VCaP (cell line): ENCODE measurements around the gene COA5.

Experiments used
- H3K27ac ChIP-seq: fragments of 450-650 bp; 2 replicates; pipeline ENCODE4 v1.5.1; 2017
- CTCF ChIP-seq: fragments of 450-650 bp; conservative IDR thresholded peaks from 2 replicates; pipeline ENCODE4 v1.5.1; 2017; ENCODE audit warnings: mild to moderate bottlenecking, moderate library complexity

COA5 gene

GRCh38 chr2:98586551-98587140 is 21.7 kb downstream of the COA5 start:
- H3K27ac ChIP-seq = no peak overlapping the region
- no peak for TF ChIP-seq CTCF

GRCh38 chr2:98585386-98585785 is 22.9 kb downstream of the COA5 start:
- no peak overlapping the region for H3K27ac ChIP-seq
- no peak for TF ChIP-seq CTCF

- no peak overlapping the region for H3K27ac ChIP-seq
- TF ChIP-seq CTCF = no peak
Observed at GRCh38 chr2:98583816-98584618, 24.3 kb downstream of the COA5 start.

GRCh38 chr2:98583276-98583675 is 25.0 kb downstream of the COA5 start:
- TF ChIP-seq CTCF = no peak
- no peak overlapping the region for H3K27ac ChIP-seq

- no peak overlapping the region for H3K27ac ChIP-seq
- TF ChIP-seq CTCF = no peak
Observed at GRCh38 chr2:98582523-98582922, 25.8 kb downstream of the COA5 start.

GRCh38 chr2:98580656-98581284 is 27.5 kb downstream of the COA5 start:
- TF ChIP-seq CTCF = no peak

GRCh38 chr2:98579926-98580325 is 28.4 kb downstream of the COA5 start:
- no peak overlapping the region for H3K27ac ChIP-seq
- no peak for TF ChIP-seq CTCF

More at GRCh38 chr2:98580656-98581284, 27.5 kb downstream of the COA5 start:
- H3K27ac ChIP-seq = no peak overlapping the region
